ENCODE results near the gene GPS1.

DNA sequence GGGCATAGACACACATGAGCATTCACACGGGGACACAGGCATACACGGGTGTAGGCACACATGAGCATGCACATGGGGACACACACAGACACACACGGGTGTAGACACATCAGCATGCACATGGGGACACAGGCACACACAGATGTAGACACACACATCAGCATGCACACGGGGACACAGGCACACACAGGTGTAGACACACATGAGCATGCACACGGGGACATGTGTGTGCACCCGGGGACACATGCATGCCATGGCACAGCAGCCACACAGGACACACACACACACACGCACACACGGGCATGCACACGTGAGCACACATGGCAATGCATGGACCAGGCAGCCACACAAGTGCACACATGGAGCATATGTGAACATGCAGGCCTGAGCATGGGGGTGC lies 9.0 kb upstream of the GPS1 start:
- TF ChIP-seq CTCF (IDR thresholded peaks at IDR 0.05) = no peak
- TF ChIP-seq POLR2A (IDR thresholded peaks at IDR 0.05) = no peak

Measured in esophagus squamous epithelium (tissue), 4 donors.